MCF 10A (cell line): ENCODE data around the gene ETV4. TPM values are rescaled to one million over a fixed set of nuclear protein-coding genes. Genes with fewer than 3 reads are reported as not detected.

Experiments
- BruUV-seq: library from RNA; stranded (reverse); fragments of 400-500 nt; replicated peaks from 2 replicates; lab custom pipeline; 2021; lab: Mats Ljungman, UMichigan
- CTCF ChIA-PET: fragments of 300-600 bp; sonication (Branson Sonifier 250); formaldehyde crosslinking; extraction: SDS; loops from one replicate; lab custom pipeline; 2021; ENCODE audit warnings: antibody characterized with exemption, inconsistent platforms; lab: Yijun Ruan, JAX
- POLR2A ChIA-PET: fragments of 300-600, 350-650 bp; sonication (Branson Sonifier 250); formaldehyde crosslinking; extraction: SDS; loops from one replicate; lab custom pipeline; 2020; ENCODE audit warnings: antibody characterized with exemption, inconsistent platforms; lab: Yijun Ruan, JAX
- DNase-seq: peaks from one replicate; pipeline ENCODE4 v3.0.0-alpha.2; 2018; ENCODE audit not compliant: unreplicated experiment
- H3K27ac Mint-ChIP-seq: one replicate; pipeline ENCODE4 v1.8.0; 2022; ENCODE audit warnings: mild to moderate bottlenecking, low read depth, mixed read lengths; ENCODE audit not compliant: unreplicated experiment
- H3K27me3 Mint-ChIP-seq: one replicate; pipeline ENCODE4 v1.8.0; 2022; ENCODE audit warnings: mixed read lengths; ENCODE audit not compliant: insufficient read depth, unreplicated experiment
- H3K36me3 Mint-ChIP-seq: one replicate; pipeline ENCODE4 v1.8.0; 2022; ENCODE audit warnings: mild to moderate bottlenecking, moderate library complexity, mixed read lengths; ENCODE audit not compliant: insufficient read depth, unreplicated experiment
- H3K4me1 Mint-ChIP-seq: one replicate; pipeline ENCODE4 v1.8.0; 2022; ENCODE audit warnings: mixed read lengths; ENCODE audit not compliant: insufficient read depth, unreplicated experiment
- H3K4me3 Mint-ChIP-seq: one replicate; pipeline ENCODE4 v1.8.0; 2022; ENCODE audit warnings: mild to moderate bottlenecking, moderate library complexity, mixed read lengths; ENCODE audit not compliant: unreplicated experiment
- H3K9me3 Mint-ChIP-seq: one replicate; pipeline ENCODE4 v1.8.0; 2022; ENCODE audit warnings: mixed read lengths; ENCODE audit not compliant: unreplicated experiment
- CTCF ChIP-seq: fragments of 200-600 bp; IDR thresholded peaks from one replicate; pipeline ENCODE4 v1.8.0; 2022; ENCODE audit warnings: antibody characterized with exemption, mild to moderate bottlenecking; ENCODE audit not compliant: unreplicated experiment
- intact Hi-C: fragments of 100-400 bp; cut with micrococcal nuclease; formaldehyde crosslinking; loops from 2 replicates; pipeline ENCODE4 v1.14.1; 2022
- total RNA-seq: library from RNA; stranded (reverse); gene quantifications from 2 replicates; pipeline ENCODE4 v1.2.3, GENCODE V29; 2022

Gene ETV4
- total RNA-seq, 1 experiment from 2014 or later, result 31.6 TPM

DNA sequence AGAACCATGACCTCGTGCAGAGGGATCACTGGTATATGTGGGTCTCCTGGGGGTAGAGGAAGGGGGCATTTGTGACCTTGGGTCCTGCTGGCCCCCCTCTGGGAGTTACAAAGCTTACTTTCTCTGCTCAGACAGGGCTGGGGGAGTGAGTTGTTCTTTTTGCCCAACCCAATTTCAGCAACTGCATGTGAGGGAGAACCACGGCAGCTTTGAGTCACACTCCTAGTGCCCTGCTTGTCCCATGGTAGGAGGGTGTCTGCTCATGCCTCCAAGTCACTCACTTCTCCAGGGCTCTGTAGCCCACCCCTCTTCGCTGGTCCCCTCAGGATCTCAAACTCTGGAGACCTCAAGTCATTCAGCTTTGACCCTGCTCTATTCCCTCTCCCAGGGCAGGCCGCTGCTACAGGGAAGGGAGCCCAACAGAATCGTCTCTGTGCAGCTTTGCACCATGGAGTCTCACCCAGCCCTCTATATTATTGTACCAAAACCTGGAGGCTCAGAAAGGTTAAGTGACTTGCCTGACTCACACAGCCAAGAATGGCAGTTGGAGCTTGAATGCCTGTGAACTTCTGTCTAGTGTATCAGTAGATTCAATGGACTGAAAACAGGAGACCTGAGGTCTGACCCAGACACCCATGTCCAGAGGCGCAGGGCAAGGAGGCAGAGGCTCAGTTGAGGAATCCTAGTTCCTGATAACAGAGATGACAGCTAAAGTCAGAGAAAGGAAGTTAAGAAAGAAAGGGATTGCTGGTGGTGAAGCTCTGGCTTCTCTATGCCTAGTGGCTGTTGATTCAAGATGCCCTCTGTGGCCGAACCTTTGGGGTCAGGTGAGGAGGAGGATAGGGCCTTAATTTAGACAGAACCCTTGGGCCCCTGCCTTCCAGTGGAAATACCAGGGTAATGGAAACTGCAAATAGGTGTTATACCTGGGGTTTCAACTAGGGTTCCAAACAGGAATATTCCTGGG lies 14.6 kb upstream of the ETV4 start:
- Mint-ChIP-seq H3K27me3 (peaks cover 7% of the 10 kb centered on the region), H3K4me1 (peaks cover 19% of the 10 kb centered on the region), H3K4me3 (no peak overlapping the region), H3K9me3 (no peaks in the 10 kb centered on the region), H3K36me3 (no peaks in the 10 kb centered on the region), H3K27ac (no peak overlapping the region)
- BruUV-seq, result no TSS peak
- DNase-seq, result no peak
- intact Hi-C loops, result no loop called here
- TF ChIP-seq CTCF, result no peak
- ChIA-PET POLR2A (interaction anchor here (0.5 to 0.7 kb wide), 2 partner anchors 113 to 329 kb away, joined by 3 read pairs; no protein-coding TSS in a partner anchor), CTCF (interaction anchor here (0.6 to 1.8 kb wide), 4 partner anchors 16 to 167 kb away, joined by 3 to 7 read pairs (median 4); no protein-coding TSS in a partner anchor)

DNA sequence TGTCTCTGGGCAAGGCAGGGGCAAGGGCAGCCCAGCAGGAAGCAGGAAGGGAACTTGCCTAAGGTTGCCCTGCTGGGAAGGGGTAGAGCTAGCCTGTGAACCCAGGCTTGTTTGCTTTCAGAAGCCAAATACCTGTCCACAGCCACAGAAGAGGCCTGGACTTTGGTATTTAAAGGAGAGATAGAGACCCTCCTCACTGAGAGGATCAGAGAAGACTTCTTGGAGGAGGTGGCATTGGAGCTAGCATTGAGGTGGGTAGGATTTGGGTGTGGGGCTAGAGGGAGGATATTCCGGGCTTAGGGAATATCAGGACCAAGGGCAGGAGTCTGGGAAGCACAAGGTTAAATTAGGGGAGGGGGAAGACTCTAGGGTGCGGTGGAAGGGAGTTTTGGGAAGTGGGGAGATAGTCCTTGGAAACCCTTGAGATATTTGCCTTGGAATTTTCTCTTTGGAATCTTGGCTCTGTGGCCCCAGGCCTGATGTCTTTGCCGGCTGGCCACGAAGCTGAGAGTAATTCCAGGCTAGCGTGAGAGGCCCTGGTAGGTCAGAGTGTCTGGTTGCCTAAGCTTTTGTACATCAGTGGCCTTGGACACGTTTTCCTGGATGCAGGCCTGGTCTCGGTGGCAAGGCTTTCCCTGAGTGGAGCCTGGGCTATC lies 13.1 kb upstream of the ETV4 start:
- H3K4me1 Mint-ChIP-seq, result peaks cover 19% of the 10 kb centered on the region
- no peak for TF ChIP-seq CTCF
- no peaks in the 10 kb centered on the region for H3K9me3 Mint-ChIP-seq
- ChIA-PET POLR2A (interaction anchor here (0.8 to 1.0 kb wide), 2 partner anchors 14 to 34 kb away, joined by 3 read pairs; no protein-coding TSS in a partner anchor), CTCF (interaction anchor here (0.6 to 1.2 kb wide), 2 partner anchors 18 to 165 kb away, joined by 3 to 5 read pairs; no protein-coding TSS in a partner anchor)
- no peaks in the 10 kb centered on the region for H3K36me3 Mint-ChIP-seq
- peaks cover 7% of the 10 kb centered on the region for H3K27me3 Mint-ChIP-seq
- intact Hi-C loops, result no loop called here
- no TSS peak for BruUV-seq
- H3K4me3 Mint-ChIP-seq, result no peak overlapping the region
- DNase-seq, result no peak
- H3K27ac Mint-ChIP-seq, result no peak overlapping the region

DNA sequence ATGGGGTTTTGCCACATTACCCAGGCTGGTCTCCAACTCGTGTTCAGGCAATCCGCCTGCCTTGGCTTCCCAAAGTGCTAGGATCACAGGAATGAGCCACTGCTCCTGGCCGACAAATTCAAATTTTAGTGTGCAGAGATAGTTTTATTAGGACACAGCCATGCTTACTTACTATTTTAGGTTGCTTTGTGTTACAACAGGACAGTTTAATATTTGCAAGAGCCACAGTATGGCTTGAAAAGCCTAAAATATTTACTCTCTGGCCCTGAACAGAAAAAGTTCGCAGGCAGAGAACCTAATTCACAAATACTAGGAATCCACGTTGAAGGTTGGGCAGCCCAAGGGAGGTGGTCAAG lies 12.6 kb upstream of the ETV4 start:
- no peaks in the 10 kb centered on the region for H3K9me3 Mint-ChIP-seq
- DNase-seq, result no peak
- ChIA-PET CTCF (interaction anchor here (0.6 to 1.2 kb wide), 2 partner anchors 18 to 164 kb away, joined by 3 to 5 read pairs; no protein-coding TSS in a partner anchor), POLR2A (interaction anchor here (0.8 kb wide), 1 partner anchor 14 kb away, joined by 3 read pairs; no protein-coding TSS in a partner anchor)
- intact Hi-C loops, result no loop called here
- H3K4me3 Mint-ChIP-seq, result no peak overlapping the region
- TF ChIP-seq CTCF, result no peak
- no peak overlapping the region for H3K27ac Mint-ChIP-seq
- no peaks in the 10 kb centered on the region for H3K36me3 Mint-ChIP-seq
- no TSS peak for BruUV-seq
- H3K27me3 Mint-ChIP-seq, result peaks cover 7% of the 10 kb centered on the region
- peaks cover 19% of the 10 kb centered on the region for H3K4me1 Mint-ChIP-seq
